Measurements from ENCODE around the gene C16orf96.

Gene C16orf96

DNA sequence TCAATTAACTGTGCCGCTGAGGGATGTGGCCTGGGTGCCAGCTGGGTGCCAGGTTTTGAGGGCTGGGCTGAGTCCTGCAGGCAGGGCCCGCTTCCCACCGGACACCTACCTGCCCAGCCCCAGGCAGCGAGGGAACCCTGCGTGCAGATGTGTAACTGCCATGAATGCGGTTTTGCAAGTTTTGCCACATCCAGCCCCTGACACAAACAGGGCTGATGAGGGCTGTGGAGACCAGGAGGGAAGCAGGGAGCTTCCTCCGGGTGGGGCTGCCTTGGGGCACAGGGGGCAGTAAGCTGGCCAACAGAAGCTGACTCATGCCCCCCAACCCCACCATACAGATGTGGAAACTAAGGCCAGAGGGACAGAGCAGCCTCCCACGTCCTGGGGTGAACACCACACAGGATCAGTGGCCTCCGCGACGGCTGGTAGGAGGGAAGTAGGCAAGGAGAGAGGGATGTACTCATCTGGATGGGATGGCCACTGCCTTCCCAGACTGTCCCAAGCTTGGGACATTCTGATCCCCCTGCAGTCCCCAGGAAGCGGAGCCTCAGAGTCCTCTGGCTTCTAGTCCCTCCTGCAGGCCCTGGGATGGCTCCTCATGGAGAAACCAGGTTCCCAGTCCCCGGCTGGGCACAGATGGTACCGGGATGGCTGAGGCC is 57.0 kb downstream of the C16orf96 start:
- Histone ChIP-seq H3K27me3 (no peaks in the 10 kb centered on the region), H3K4me1 (peaks cover 55 to 74% (median 66%) of the 10 kb centered on the region in 10 experiments), H3K4me3 (peak overlapping the region; percentile 74 to 100 (median 90)), H3K9me3 (replicated peaks in 1 of 11) (no peaks in the 10 kb centered on the region), H3K27ac (peak overlapping the region in 10 of 11 experiments; percentile 86 to 96 (median 92); a peak in 18 of 22 replicates), H3K9ac (peak overlapping the region; percentile 87 to 98 (median 94)), H3K36me3 (peaks cover 12 to 32% (median 19%) of the 10 kb centered on the region in 11 experiments; a peak in 20 of 22 replicates), H4K20me1 (peaks cover 46 to 62% (median 55%) of the 10 kb centered on the region in 11 experiments), H3K4me2 (peak overlapping the region; percentile 87 to 100 (median 99))
- TF ChIP-seq Cebpa-rat (IDR thresholded peaks at IDR 0.05): no peak

GRCh38 chr16:4613636-4614570 is 57.8 kb downstream of the C16orf96 start:
- no peak for TF ChIP-seq Cebpa-rat (IDR thresholded peaks at IDR 0.05)
- H3K9ac ChIP-seq: peak overlapping the region; percentile 87 to 98 (median 94)

DNA sequence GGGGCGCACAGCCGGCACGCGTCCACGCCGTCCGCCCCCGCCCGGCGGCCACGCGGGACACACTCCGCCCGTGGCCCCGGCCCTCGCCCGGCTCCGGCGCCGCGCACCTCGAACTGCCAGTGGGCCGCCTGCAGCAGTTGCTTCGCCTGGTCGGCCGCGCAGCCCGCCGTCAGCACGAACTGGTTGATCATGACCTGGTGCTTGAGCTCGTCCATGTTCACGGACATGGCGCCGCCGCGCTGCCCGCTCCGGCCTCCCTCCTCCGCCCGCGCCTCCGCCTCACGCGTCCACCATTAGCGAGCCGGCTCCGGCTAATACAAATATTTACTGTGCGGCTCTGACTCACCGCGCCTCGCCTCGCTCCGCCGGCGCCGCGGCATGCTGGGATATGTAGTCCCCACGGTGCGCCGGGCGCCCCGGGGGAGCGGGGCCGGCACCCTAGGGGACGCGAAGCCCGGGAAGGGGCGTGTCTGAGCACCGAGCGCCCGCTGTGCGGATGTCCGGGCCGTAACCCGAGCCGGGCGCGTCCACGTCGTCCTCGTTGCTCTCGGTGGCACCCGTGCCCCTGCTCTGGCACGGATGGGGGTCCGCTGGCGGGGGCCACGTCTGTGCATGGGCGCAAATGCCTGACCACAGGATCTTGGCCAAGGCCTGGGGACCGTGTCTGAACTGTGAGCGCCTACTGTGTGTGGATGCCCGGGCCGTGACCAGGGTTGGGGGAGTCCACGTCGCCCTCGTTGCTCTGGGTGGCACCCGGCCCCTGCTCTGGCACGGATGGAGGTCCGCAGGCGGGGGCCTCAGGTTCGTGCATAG is 58.6 kb downstream of the C16orf96 start, which contains the start of gene UBALD1:
Gene UBALD1, minus strand, starts transcription at position 318 of the 813 bp plus-strand sequence. Its CDS starts 91 bp downstream, at position 227.
- TF ChIP-seq Cebpa-rat (IDR thresholded peaks at IDR 0.05): no peak
- Histone ChIP-seq H4K20me1 (peaks cover 41 to 47% (median 42%) of the 10 kb centered on the region in 11 experiments), H3K9me3 (replicated peaks in 1 of 11) (no peaks in the 10 kb centered on the region), H3K9ac (peak within 1 kb of the TSS; percentile 87 to 98 (median 94)), H3K36me3 (peaks cover 1 to 17% (median 5%) of the 10 kb centered on the region in 11 experiments; a peak in 15 of 22 replicates), H3K4me2 (peak within 1 kb of the TSS; percentile 87 to 100 (median 99)), H3K27ac (peak within 1 kb of the TSS; percentile 70 to 96 (median 91)), H3K4me1 (peaks cover 55 to 66% (median 62%) of the 10 kb centered on the region in 10 experiments), H3K4me3 (peak within 1 kb of the TSS; percentile 74 to 100 (median 90)), H3K27me3 (no peaks in the 10 kb centered on the region)

More at GRCh38 chr16:4613636-4614570, 57.8 kb downstream of the C16orf96 start:
- H3K4me1 ChIP-seq: peaks cover 55 to 68% (median 62%) of the 10 kb centered on the region in 10 experiments
- H3K27me3 ChIP-seq: no peaks in the 10 kb centered on the region
- peaks cover 5 to 25% (median 12%) of the 10 kb centered on the region in 11 experiments; a peak in 17 of 22 replicates for H3K36me3 ChIP-seq
- peak overlapping the region; percentile 87 to 100 (median 99) for H3K4me2 ChIP-seq
- peak overlapping the region; percentile 74 to 100 (median 90) for H3K4me3 ChIP-seq
- H3K9me3 ChIP-seq (replicated peaks in 1 of 11): no peaks in the 10 kb centered on the region
- peaks cover 44 to 55% (median 50%) of the 10 kb centered on the region in 11 experiments for H4K20me1 ChIP-seq
- peak overlapping the region; percentile 70 to 96 (median 91) for H3K27ac ChIP-seq

- peak overlapping the region; percentile 74 to 100 (median 90); a peak in 19 of 20 replicates for H3K4me3 ChIP-seq
- H3K36me3 ChIP-seq: peaks cover 0 to 9% (median 0%) of the 10 kb centered on the region in 11 experiments; a peak in 3 of 22 replicates
- TF ChIP-seq Cebpa-rat (IDR thresholded peaks at IDR 0.05): no peak
- peak overlapping the region; percentile 87 to 100 (median 99) for H3K4me2 ChIP-seq
- no peaks in the 10 kb centered on the region for H3K9me3 ChIP-seq (replicated peaks in 1 of 11)
- H3K9ac ChIP-seq: peak overlapping the region; percentile 87 to 98 (median 94)
- H3K27ac ChIP-seq: peak overlapping the region; percentile 65 to 96 (median 91); a peak in 21 of 22 replicates
- no peaks in the 10 kb centered on the region for H3K27me3 ChIP-seq
- peaks cover 33 to 40% (median 35%) of the 10 kb centered on the region in 11 experiments for H4K20me1 ChIP-seq
- peaks cover 50 to 61% (median 56%) of the 10 kb centered on the region in 10 experiments for H3K4me1 ChIP-seq
Measured at GRCh38 chr16:4615384-4616046, 59.4 kb downstream of the C16orf96 start.

DNA sequence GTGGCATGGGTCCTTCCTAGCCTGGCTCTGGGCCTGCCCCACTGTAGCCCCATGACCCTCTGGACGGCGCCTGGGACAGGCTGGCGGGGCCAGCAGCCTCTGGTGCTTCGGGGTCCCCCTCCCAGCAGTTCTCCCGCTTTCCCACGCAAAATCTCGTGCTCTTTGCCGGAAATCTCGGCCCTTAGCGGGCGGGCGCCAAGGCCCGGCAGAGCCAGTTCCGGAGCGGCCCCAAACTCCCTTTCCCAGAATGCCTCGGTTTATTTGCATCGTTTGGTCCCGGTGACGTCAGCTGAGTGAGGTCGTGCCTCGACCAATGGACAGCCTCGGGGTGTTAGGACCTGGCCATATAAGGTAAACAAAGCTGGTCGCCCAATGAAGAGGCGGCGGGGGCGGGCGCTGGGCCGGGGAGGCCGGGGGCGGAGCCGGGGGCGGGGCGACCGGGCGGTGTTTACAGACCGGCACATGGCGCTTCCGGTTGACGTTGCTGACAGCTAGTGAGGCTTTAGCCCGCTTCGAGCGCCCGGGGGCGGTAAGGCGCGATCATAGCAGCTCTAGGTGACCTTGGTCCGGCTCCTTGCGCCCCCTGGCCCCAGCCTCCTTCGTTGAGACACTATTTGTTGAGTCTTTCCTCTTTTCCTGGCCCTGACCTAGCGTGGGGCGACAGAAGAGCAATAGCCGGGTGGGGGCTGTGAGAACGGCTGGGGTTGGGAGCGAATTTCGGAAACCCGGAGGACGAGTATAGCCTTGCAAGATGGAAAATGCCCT is 60.1 kb downstream of the C16orf96 start:
- peaks cover 0 to 4% (median 0%) of the 10 kb centered on the region in 11 experiments; a peak in 1 of 22 replicates for H3K36me3 ChIP-seq
- H3K27me3 ChIP-seq: no peaks in the 10 kb centered on the region
- peak overlapping the region; percentile 87 to 98 (median 94) for H3K9ac ChIP-seq
- H4K20me1 ChIP-seq: peaks cover 26 to 33% (median 28%) of the 10 kb centered on the region in 11 experiments
- H3K4me1 ChIP-seq: peaks cover 43 to 53% (median 50%) of the 10 kb centered on the region in 10 experiments
- peak overlapping the region; percentile 86 to 96 (median 93) for H3K27ac ChIP-seq
- H3K9me3 ChIP-seq (replicated peaks in 1 of 11): no peaks in the 10 kb centered on the region
- H3K4me2 ChIP-seq: peak overlapping the region; percentile 94 to 100 (median 99)
- no peak for TF ChIP-seq Cebpa-rat (IDR thresholded peaks at IDR 0.05)
- H3K4me3 ChIP-seq: peak overlapping the region; percentile 52 to 100 (median 90)

- TF ChIP-seq Cebpa-rat (IDR thresholded peaks at IDR 0.05): no peak
- Histone ChIP-seq H4K20me1 (peaks cover 10 to 16% (median 12%) of the 10 kb centered on the region in 11 experiments; a peak in 21 of 22 replicates), H3K9me3 (replicated peaks in 1 of 11) (no peaks in the 10 kb centered on the region), H3K27me3 (no peaks in the 10 kb centered on the region), H3K4me1 (peaks cover 30 to 37% (median 33%) of the 10 kb centered on the region in 10 experiments), H3K4me2 (peak overlapping the region in 4 of 11 experiments; percentile 82 to 90 (median 86); a peak in 3 of 22 replicates), H3K36me3 (no peaks in the 10 kb centered on the region), H3K9ac (no peak overlapping the region; a peak in 1 of 22 replicates), H3K27ac (peak overlapping the region in 1 of 11 experiments; percentile 92; a peak in 3 of 22 replicates), H3K4me3 (no peak overlapping the region)
Measured at GRCh38 chr16:4617880-4618279, 61.7 kb downstream of the C16orf96 start.
